Measurements from ENCODE around the gene RASA4B. TPM values are rescaled to one million over a fixed set of nuclear protein-coding genes. Genes with fewer than 3 reads are reported as not detected.
A peak's percentile ranks its signal among the peaks of the same experiment; 100 is the strongest.
"Not testable (repeated sequence)": the region's sequence is repeated elsewhere in the genome, so short reads cannot be mapped to it uniquely, and the experiment has no call there.

The RASA4B gene
- total RNA-seq, 4 donors from 2014 or later = 4.2 to 39.2 (median 18.5) TPM

GRCh38 chr7:102527822-102528793, 10.5 kb upstream of the RASA4B start:
- H3K27ac ChIP-seq (replicated peaks in 1 of 4); H3K4me1 ChIP-seq; DNase-seq (ENCODE audit: extremely low spot score); H3K9me3 ChIP-seq; H3K36me3 ChIP-seq; intact Hi-C loops (cut with DNase I); H3K27me3 ChIP-seq; H3K4me3 ChIP-seq: not testable (repeated sequence)
- 94% methylated on average over 3 of the region's 13 CpGs for WGBS

- intact Hi-C loops (cut with DNase I); DNase-seq (ENCODE audit: extremely low spot score); H3K27me3 ChIP-seq; H3K4me3 ChIP-seq; H3K9me3 ChIP-seq; H3K27ac ChIP-seq (replicated peaks in 1 of 4); H3K4me1 ChIP-seq; H3K36me3 ChIP-seq: not testable (repeated sequence)
- WGBS = no CpG with 5 or more reads among the region's 8 CpGs
These were observed 9.6 kb upstream of the RASA4B start for GRCh38 chr7:102527182-102527581.

GRCh38 chr7:102524803-102525202, 7.2 kb upstream of the RASA4B start:
- intact Hi-C loops (cut with DNase I); H3K27me3 ChIP-seq; H3K36me3 ChIP-seq; H3K27ac ChIP-seq (replicated peaks in 1 of 4); H3K4me1 ChIP-seq; H3K9me3 ChIP-seq; DNase-seq (ENCODE audit: extremely low spot score); H3K4me3 ChIP-seq: not testable (repeated sequence)
- no CpG with 5 or more reads among the region's 2 CpGs for WGBS

- H3K9me3 ChIP-seq; H3K27me3 ChIP-seq; H3K4me3 ChIP-seq; intact Hi-C loops (cut with DNase I); H3K4me1 ChIP-seq; DNase-seq (ENCODE audit: extremely low spot score); H3K36me3 ChIP-seq; H3K27ac ChIP-seq (replicated peaks in 1 of 4): not testable (repeated sequence)
- no CpG with 5 or more reads among the region's 5 CpGs for WGBS
These were observed 3.2 kb upstream of the RASA4B start for GRCh38 chr7:102520797-102521196.

GRCh38 chr7:102516951-102517350, 626 bp downstream of the RASA4B start:
- H3K9me3 ChIP-seq; DNase-seq (ENCODE audit: extremely low spot score); H3K4me1 ChIP-seq; intact Hi-C loops (cut with DNase I); H3K27me3 ChIP-seq; H3K4me3 ChIP-seq; H3K36me3 ChIP-seq; H3K27ac ChIP-seq (replicated peaks in 1 of 4): not testable (repeated sequence)
- WGBS = no CpG with 5 or more reads among the region's 10 CpGs

GRCh38 chr7:102515889-102516288, 1.7 kb downstream of the RASA4B start:
- H3K9me3 ChIP-seq; intact Hi-C loops (cut with DNase I); H3K27ac ChIP-seq (replicated peaks in 1 of 4): not testable (repeated sequence)

GRCh38 chr7:102514881-102515721, 2.5 kb downstream of the RASA4B start:
- intact Hi-C loops (cut with DNase I); H3K36me3 ChIP-seq; H3K27me3 ChIP-seq; H3K9me3 ChIP-seq; H3K4me1 ChIP-seq; H3K4me3 ChIP-seq; DNase-seq (ENCODE audit: extremely low spot score): not testable (repeated sequence)
- WGBS = no CpG with 5 or more reads among the region's 15 CpGs
- peak overlapping the region in 1 of 4 donors; percentile 45 for H3K27ac ChIP-seq (replicated peaks in 1 of 4)

More at GRCh38 chr7:102515889-102516288, 1.7 kb downstream of the RASA4B start:
- not testable (repeated sequence) for DNase-seq (ENCODE audit: extremely low spot score); H3K36me3 ChIP-seq; H3K27me3 ChIP-seq; H3K4me3 ChIP-seq; H3K4me1 ChIP-seq
- whole genome bisulfite sequencing = no CpG with 5 or more reads among the region's 3 CpGs

GRCh38 chr7:102512642-102513221, 4.8 kb downstream of the RASA4B start:
- peak; percentile 92 for DNase-seq (ENCODE audit: extremely low spot score)
- WGBS = 8% methylated on average over 3 of the region's 5 CpGs
- H3K36me3 ChIP-seq; H3K27me3 ChIP-seq; intact Hi-C loops (cut with DNase I); H3K9me3 ChIP-seq; H3K4me1 ChIP-seq: not testable (repeated sequence)
- peak overlapping the region; percentile 71 to 84 (median 74) for H3K27ac ChIP-seq (replicated peaks in 1 of 4)
- H3K4me3 ChIP-seq = peak overlapping the region; percentile 33 to 51 (median 36)

- DNase-seq (ENCODE audit: extremely low spot score); H3K27me3 ChIP-seq; H3K4me3 ChIP-seq; H3K9me3 ChIP-seq; intact Hi-C loops (cut with DNase I); H3K4me1 ChIP-seq; H3K27ac ChIP-seq (replicated peaks in 1 of 4); H3K36me3 ChIP-seq: not testable (repeated sequence)
- WGBS = no CpG with 5 or more reads among the region's 30 CpGs
These were observed 5.6 kb downstream of the RASA4B start for GRCh38 chr7:102511860-102512522.

- no CpG with 5 or more reads among the region's 8 CpGs for WGBS
- H3K36me3 ChIP-seq; H3K27ac ChIP-seq (replicated peaks in 1 of 4); H3K4me3 ChIP-seq; H3K27me3 ChIP-seq; H3K4me1 ChIP-seq; H3K9me3 ChIP-seq; intact Hi-C loops (cut with DNase I); DNase-seq (ENCODE audit: extremely low spot score): not testable (repeated sequence)
These were observed 7.0 kb downstream of the RASA4B start for GRCh38 chr7:102510575-102510974.

GRCh38 chr7:102507410-102508088, 10.0 kb downstream of the RASA4B start:
- DNase-seq (ENCODE audit: extremely low spot score); H3K4me3 ChIP-seq: not testable (repeated sequence)
- WGBS = 85% methylated on average over 2 of the region's 8 CpGs

More at GRCh38 chr7:102507410-102508088, 10.0 kb downstream of the RASA4B start:
- intact Hi-C loops (cut with DNase I); H3K36me3 ChIP-seq; H3K27me3 ChIP-seq; H3K4me1 ChIP-seq; H3K9me3 ChIP-seq; H3K27ac ChIP-seq (replicated peaks in 1 of 4): not testable (repeated sequence)
